IMR-90 (cell line): Measurements from ENCODE around the gene KCNJ3. TPM values are rescaled to one million over a fixed set of nuclear protein-coding genes. Genes with fewer than 3 reads are reported as not detected.

Experiments
- ATAC-seq: fragments of 200-7000 bp; cut with Tn5 transposase; 2 replicates; pipeline ENCODE4 v1.9.1; 2020; ENCODE audit warnings: low read depth, mild to moderate bottlenecking, moderate library complexity
- BruUV-seq: library from RNA; stranded (reverse); fragments of 400-500 nt; replicated peaks from 2 replicates; lab custom pipeline; 2021; lab: Mats Ljungman, UMichigan
- CTCF ChIA-PET: fragments of 300-600 bp; formaldehyde crosslinking; extraction: SDS; loops from one replicate; lab custom pipeline; 2021; ENCODE audit warnings: antibody characterized with exemption; lab: Yijun Ruan, JAX
- POLR2A ChIA-PET: fragments of 300-600 bp; sonication (Branson Sonifier 250); formaldehyde crosslinking; loops from one replicate; lab custom pipeline; 2022; ENCODE audit warnings: antibody characterized with exemption; ENCODE audit not compliant: unreplicated experiment; lab: Charles Lee
- DNase-seq: peaks from one replicate; pipeline ENCODE4 v3.0.0; 2013
- H2AFZ ChIP-seq: replicated peaks from 2 replicates; pipeline ENCODE3; 2013; ENCODE audit warnings: low read length, mild to moderate bottlenecking; ENCODE audit not compliant: poor library complexity
- H2AK5ac ChIP-seq: 2 replicates; pipeline ENCODE4 v1.6.1; 2013; ENCODE audit warnings: low read depth, low read length, inconsistent platforms
- H2AK9ac ChIP-seq: replicated peaks from 2 replicates; pipeline ENCODE3; 2013; ENCODE audit warnings: mild to moderate bottlenecking, low read depth, low read length, moderate library complexity; ENCODE audit not compliant: poor library complexity
- H2BK120ac ChIP-seq: 2 replicates; pipeline ENCODE4 v1.6.1; 2013; ENCODE audit warnings: low read depth, low read length, inconsistent platforms
- H2BK15ac ChIP-seq: 3 replicates; pipeline ENCODE4 v1.6.1; 2013; ENCODE audit warnings: low read depth, low read length, inconsistent platforms
- H2BK20ac ChIP-seq: 2 replicates; pipeline ENCODE4 v1.6.1; 2013; ENCODE audit warnings: low read depth, mild to moderate bottlenecking, inconsistent platforms, low read length, moderate library complexity
- H2BK5ac ChIP-seq: 2 replicates; pipeline ENCODE4 v1.6.1; 2013; ENCODE audit warnings: mild to moderate bottlenecking, low read depth, low read length, inconsistent platforms; ENCODE audit not compliant: poor library complexity, severe bottlenecking
- H3K14ac ChIP-seq: replicated peaks from 2 replicates; pipeline ENCODE4 v1.6.1; 2013; ENCODE audit warnings: low read depth, low read length, inconsistent platforms
- H3K18ac ChIP-seq: 2 replicates; pipeline ENCODE4 v1.6.1; 2013; ENCODE audit warnings: low read depth, low read length, control low read depth
- H3K23ac ChIP-seq: 2 replicates; pipeline ENCODE4 v1.6.1; 2013; ENCODE audit warnings: low read depth, low read length, inconsistent platforms
- H3K27ac ChIP-seq: 2 replicates; pipeline ENCODE4 v1.5.1; 2013; ENCODE audit warnings: mild to moderate bottlenecking, control low read depth, low read length; ENCODE audit not compliant: insufficient read depth
- H3K27me3 ChIP-seq: 2 replicates; pipeline ENCODE4 v1.6.1; 2013; ENCODE audit warnings: low read length; ENCODE audit not compliant: control insufficient read depth, insufficient read depth
- H3K36me3 ChIP-seq: 2 replicates; pipeline ENCODE4 v1.6.1; 2013; ENCODE audit warnings: low read length, mixed read lengths; ENCODE audit not compliant: control insufficient read depth, insufficient read depth
- H3K4ac ChIP-seq: 2 replicates; pipeline ENCODE4 v1.6.1; 2013; ENCODE audit warnings: low read depth, low read length, inconsistent platforms
- H3K4me1 ChIP-seq: 2 replicates; pipeline ENCODE4 v1.6.1; 2013; ENCODE audit warnings: low read length, mixed read lengths; ENCODE audit not compliant: control insufficient read depth, insufficient read depth
- H3K4me2 ChIP-seq: 2 replicates; pipeline ENCODE4 v1.6.1; 2013; ENCODE audit warnings: low read depth, mild to moderate bottlenecking, control low read depth, low read length, moderate library complexity
- H3K4me3 ChIP-seq: 2 replicates; pipeline ENCODE4 v1.5.1; 2013; ENCODE audit warnings: low read depth, mild to moderate bottlenecking, control low read depth, low read length, moderate library complexity; ENCODE audit not compliant: insufficient read depth
- H3K56ac ChIP-seq: 2 replicates; pipeline ENCODE4 v1.6.1; 2013; ENCODE audit warnings: low read length, inconsistent platforms; ENCODE audit not compliant: insufficient read depth; ENCODE audit errors: extremely low read depth
- H3K79me1 ChIP-seq, 2 experiments: 2 replicates each; pipeline ENCODE4 v1.6.1; 2013; ENCODE audit warnings: low read length in 2 of 2, inconsistent platforms in 1 of 2, low read depth in 1 of 2
- H3K9ac ChIP-seq: 2 replicates; pipeline ENCODE4 v1.6.1; 2013; ENCODE audit warnings: low read depth, low read length, control low read depth
- H3K9me1 ChIP-seq: 2 replicates; pipeline ENCODE4 v1.6.1; 2013; ENCODE audit warnings: low read length, inconsistent platforms; ENCODE audit not compliant: insufficient read depth
- H3K9me3 ChIP-seq: 2 replicates; pipeline ENCODE4 v1.6.1; 2013; ENCODE audit warnings: low read length; ENCODE audit not compliant: control insufficient read depth, insufficient read depth
- H4K20me1 ChIP-seq: 2 replicates; pipeline ENCODE4 v1.6.1; 2013; ENCODE audit warnings: low read length, inconsistent platforms; ENCODE audit not compliant: insufficient read depth
- H4K5ac ChIP-seq: 2 replicates; pipeline ENCODE4 v1.6.1; 2013; ENCODE audit warnings: mild to moderate bottlenecking, low read depth, low read length, control low read depth
- H4K8ac ChIP-seq, 2 experiments: 2 replicates each; pipeline ENCODE4 v1.6.1; 2013; ENCODE audit warnings: low read depth in 2 of 2, low read length in 2 of 2, control low read depth in 1 of 2, inconsistent platforms in 1 of 2
- H4K91ac ChIP-seq: 2 replicates; pipeline ENCODE4 v1.6.1; 2013; ENCODE audit warnings: low read depth, low read length, inconsistent platforms; ENCODE audit not compliant: insufficient read depth
- BHLHE40 ChIP-seq: fragments of 150-350 bp; IDR thresholded peaks from 2 replicates; pipeline ENCODE4 v1.6.1; 2016; ENCODE audit warnings: mild to moderate bottlenecking, low read depth, low read length
- CEBPB ChIP-seq: IDR thresholded peaks from 2 replicates; pipeline ENCODE4 v1.6.1; 2012; ENCODE audit warnings: low read depth, low read length, improper control_type of control experiment
- CHD1 ChIP-seq: IDR thresholded peaks from 2 replicates; pipeline ENCODE4 v1.6.1; 2012; ENCODE audit warnings: low read depth, low read length, improper control_type of control experiment
- CTCF ChIP-seq: conservative IDR thresholded peaks from 2 replicates; pipeline ENCODE4 v1.5.1; 2012; ENCODE audit warnings: mild to moderate bottlenecking, low read depth, low read length, improper control_type of control experiment
- ELK1 ChIP-seq: fragments of 150-350 bp; IDR thresholded peaks from 2 replicates; pipeline ENCODE4 v1.6.1; 2016; ENCODE audit warnings: low read depth, mild to moderate bottlenecking, low read length, moderate library complexity, borderline replicate concordance
- FOS ChIP-seq: fragments of 150-350 bp; IDR thresholded peaks from 2 replicates; pipeline ENCODE4 v1.6.1; 2016; ENCODE audit warnings: low read depth, low read length
- MAFK ChIP-seq: IDR thresholded peaks from 2 replicates; pipeline ENCODE4 v1.6.1; 2012; ENCODE audit warnings: low read depth, low read length, improper control_type of control experiment
- MAZ ChIP-seq: IDR thresholded peaks from 2 replicates; pipeline ENCODE4 v1.6.1; 2012; ENCODE audit warnings: low read depth, mild to moderate bottlenecking, low read length, improper control_type of control experiment, moderate library complexity, borderline replicate concordance
- MXI1 ChIP-seq: IDR thresholded peaks from 2 replicates; pipeline ENCODE4 v1.6.1; 2012; ENCODE audit warnings: low read depth, mild to moderate bottlenecking, low read length, moderate library complexity, borderline replicate concordance
- NFE2L2 ChIP-seq: fragments of 150-350 bp; IDR thresholded peaks from 2 replicates; pipeline ENCODE4 v1.6.1; 2016; ENCODE audit warnings: low read depth, mild to moderate bottlenecking, low read length
- POLR2A ChIP-seq: IDR thresholded peaks from 2 replicates; pipeline ENCODE4 v1.6.1; 2012; ENCODE audit warnings: mild to moderate bottlenecking, low read depth, low read length
- RAD21 ChIP-seq: IDR thresholded peaks from 2 replicates; pipeline ENCODE4 v1.6.1; 2012; ENCODE audit warnings: low read length, improper control_type of control experiment
- RCOR1 ChIP-seq: IDR thresholded peaks from 2 replicates; pipeline ENCODE4 v1.6.1; 2012; ENCODE audit warnings: mild to moderate bottlenecking, low read length, improper control_type of control experiment; ENCODE audit not compliant: insufficient replicate concordance
- RFX5 ChIP-seq: IDR thresholded peaks from 2 replicates; pipeline ENCODE4 v1.8.0; 2012; ENCODE audit warnings: low read depth, mild to moderate bottlenecking, low read length, moderate library complexity
- SMC3 ChIP-seq: fragments of 150-350 bp; IDR thresholded peaks from 2 replicates; pipeline ENCODE4 v1.6.1; 2016; ENCODE audit warnings: low read depth, mild to moderate bottlenecking, antibody characterized with exemption, low read length, moderate library complexity
- USF2 ChIP-seq: fragments of 150-350 bp; IDR thresholded peaks from 2 replicates; pipeline ENCODE4 v1.6.1; 2017; ENCODE audit warnings: mild to moderate bottlenecking, antibody characterized with exemption, low read length, low read depth
- WGBS, 2 experiments: methylation state at CpG; one replicate each; pipeline versions ENCODE4 v1.1.5 to v1.1.7; 2013; ENCODE audit warnings: missing lambda C conversion rate in 2 of 2; ENCODE audit not compliant: insufficient read length in 1 of 2; ENCODE audit errors: extremely low coverage in 2 of 2; 5-methylcytosine and 5-hydroxymethylcytosine counted together
- dilution Hi-C: fragments of 300-500 bp; cut with HindIII; formaldehyde crosslinking; loops from one replicate; pipeline ENCODE4 v1.14.3; 2018; ENCODE audit warnings: low sequenced_read_pairs; ENCODE audit not compliant: unreplicated experiment
- in situ Hi-C: fragments of 300-500 bp; cut with MboI; formaldehyde crosslinking; loops from 3 replicates; pipeline ENCODE4 v1.14.3; 2019; ENCODE audit warnings: low sequenced_read_pairs, inconsistent platforms, mixed read lengths
- intact Hi-C: fragments of 100-400 bp; cut with micrococcal nuclease; formaldehyde crosslinking; loops from 2 replicates; pipeline ENCODE4 v1.10.0; 2022
- polyA plus RNA-seq, 3 experiments: library from polyadenylated mRNA; depleted of rRNA; stranded (reverse); fragments of >200 nt; gene quantifications; 2 replicates each; pipeline ENCODE4 v1.2.3, GENCODE V29; 2012; ENCODE audit warnings: low replicate concordance in 1 of 3
- total RNA-seq: library from RNA; depleted of rRNA; stranded (reverse); fragments of >200 nt; gene quantifications from 2 replicates; pipeline ENCODE4 v1.2.3, GENCODE V29; 2012

KCNJ3 gene
- total and polyA plus RNA-seq, 2 of the 4 experiments (the other 2 are of a cell fraction), result not detected

- in situ Hi-C loops, result no loop called here
- WGBS, 2 experiments, result 43% methylated on average over 1 of the region's 3 CpGs; no CpG with 5 or more reads in 1 of the 2 experiments
- no peak overlapping the region for H2BK120ac ChIP-seq
- H2BK15ac ChIP-seq, result no peak overlapping the region
- no peak overlapping the region for H4K91ac ChIP-seq
- ATAC-seq, result no peak
- intact Hi-C loops, result no loop called here
- ChIA-PET CTCF (no interaction called here), POLR2A (no interaction called here)
- H2BK5ac ChIP-seq, result no peak overlapping the region
- H3K36me3 ChIP-seq, result no peaks in the 10 kb centered on the region
- peaks cover 4% of the 10 kb centered on the region for H3K9me3 ChIP-seq
- H3K14ac ChIP-seq, result no peak overlapping the region
- H4K8ac ChIP-seq, result no peak overlapping the region
- no peak overlapping the region for H2AFZ ChIP-seq
- H2AK5ac ChIP-seq, result no peak overlapping the region
- no peak overlapping the region for H3K18ac ChIP-seq
- no peak overlapping the region for H3K23ac ChIP-seq
- no peaks in the 10 kb centered on the region for H3K9me1 ChIP-seq
- H2AK9ac ChIP-seq, result no peak overlapping the region
- H3K4me2 ChIP-seq, result no peak overlapping the region
- dilution Hi-C loops, result no loop called here
- TF ChIP-seq USF2 (no peak), FOS (no peak), POLR2A (no peak), MAZ (no peak), NFE2L2 (no peak), MXI1 (no peak), SMC3 (no peak), RFX5 (no peak), RAD21 (no peak), MAFK (no peak), ELK1 (no peak), RCOR1 (no peak), BHLHE40 (no peak), CEBPB (no peak), CTCF (no peak), CHD1 (no peak)
- no TSS peak for BruUV-seq
- no peak overlapping the region for H3K27ac ChIP-seq
- no peak overlapping the region for H3K4me3 ChIP-seq
- H4K20me1 ChIP-seq, result no peaks in the 10 kb centered on the region
- H3K27me3 ChIP-seq, result no peaks in the 10 kb centered on the region
- H3K56ac ChIP-seq, result no peak overlapping the region
- no peak overlapping the region for H3K4ac ChIP-seq
- no peaks in the 10 kb centered on the region for H3K79me1 ChIP-seq
- H4K5ac ChIP-seq, result no peak overlapping the region
- no peaks in the 10 kb centered on the region for H3K4me1 ChIP-seq
- H2BK20ac ChIP-seq, result no peak overlapping the region
- no peak for DNase-seq
- no peak overlapping the region for H3K9ac ChIP-seq
These were observed 9.6 kb downstream of the KCNJ3 start for GRCh38 chr2:154707994-154708575.
